T-helper 9 cell (primary cell): ENCODE results near the gene THOC3.
"Not testable (repeated sequence)": the region's sequence is repeated elsewhere in the genome, so short reads cannot be mapped to it uniquely, and the experiment has no call there.

Experiments
- DNase-seq: peaks from one replicate; pipeline ENCODE4 v3.0.0-alpha.2; 2020

Gene THOC3

DNA sequence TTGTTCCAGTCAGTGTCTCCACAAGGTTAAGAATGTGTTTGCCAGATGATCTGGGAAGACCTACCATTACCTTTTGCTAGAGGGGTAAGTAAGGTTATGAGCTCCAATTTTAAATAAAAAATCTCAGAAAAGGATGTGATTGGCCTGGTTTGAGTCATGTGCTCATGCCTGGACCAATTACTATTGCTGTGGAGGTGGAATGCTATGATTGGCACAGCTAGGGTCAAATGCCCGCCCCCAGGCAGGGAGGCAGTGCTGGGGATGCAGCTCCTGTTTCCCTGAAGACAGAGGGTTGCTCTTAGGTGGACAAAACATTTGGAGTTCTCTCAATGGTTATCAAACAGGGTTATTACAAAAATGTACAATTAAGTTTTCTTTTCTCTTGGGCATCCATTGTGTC lies 29.6 kb downstream of the THOC3 start:
- not testable (repeated sequence) for DNase-seq

DNA sequence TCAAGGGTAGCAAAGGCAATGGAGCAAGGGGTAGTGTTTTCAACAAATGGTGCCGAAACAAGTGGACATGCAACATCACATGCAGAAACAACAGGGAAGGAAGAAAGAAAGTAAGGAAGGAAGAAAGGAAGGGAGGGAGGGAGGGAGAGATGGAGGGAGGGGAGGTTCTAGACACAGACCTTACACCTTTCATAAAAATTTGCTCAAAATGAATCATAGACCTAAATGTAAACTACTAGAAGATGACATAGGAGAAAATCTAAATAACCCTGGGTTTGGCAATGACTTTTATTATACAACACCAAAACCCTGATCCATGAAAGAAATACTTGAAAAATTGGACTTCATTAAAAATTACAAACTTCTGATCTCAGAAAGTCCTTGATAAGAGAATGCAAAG lies 39.4 kb downstream of the THOC3 start:
- DNase-seq, result not testable (repeated sequence)

DNA sequence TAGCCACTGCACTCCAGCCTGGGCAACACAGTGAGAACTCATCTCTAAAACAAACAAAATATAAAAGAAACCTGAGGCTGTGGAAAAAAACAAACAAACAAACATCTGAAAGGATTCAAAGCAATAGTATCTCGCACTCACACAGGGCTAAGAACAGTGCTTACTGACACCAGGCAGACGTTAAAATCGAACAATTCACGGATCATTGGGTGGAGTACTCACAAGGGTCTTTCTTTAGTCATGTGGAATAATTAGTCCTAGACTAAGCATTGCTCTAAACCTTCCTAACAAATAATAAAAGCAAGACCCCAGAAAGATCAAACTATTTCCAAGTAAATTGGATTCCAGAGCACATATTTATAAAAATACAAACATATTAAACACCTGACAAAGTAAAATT lies 43.0 kb downstream of the THOC3 start:
- not testable (repeated sequence) for DNase-seq

DNA sequence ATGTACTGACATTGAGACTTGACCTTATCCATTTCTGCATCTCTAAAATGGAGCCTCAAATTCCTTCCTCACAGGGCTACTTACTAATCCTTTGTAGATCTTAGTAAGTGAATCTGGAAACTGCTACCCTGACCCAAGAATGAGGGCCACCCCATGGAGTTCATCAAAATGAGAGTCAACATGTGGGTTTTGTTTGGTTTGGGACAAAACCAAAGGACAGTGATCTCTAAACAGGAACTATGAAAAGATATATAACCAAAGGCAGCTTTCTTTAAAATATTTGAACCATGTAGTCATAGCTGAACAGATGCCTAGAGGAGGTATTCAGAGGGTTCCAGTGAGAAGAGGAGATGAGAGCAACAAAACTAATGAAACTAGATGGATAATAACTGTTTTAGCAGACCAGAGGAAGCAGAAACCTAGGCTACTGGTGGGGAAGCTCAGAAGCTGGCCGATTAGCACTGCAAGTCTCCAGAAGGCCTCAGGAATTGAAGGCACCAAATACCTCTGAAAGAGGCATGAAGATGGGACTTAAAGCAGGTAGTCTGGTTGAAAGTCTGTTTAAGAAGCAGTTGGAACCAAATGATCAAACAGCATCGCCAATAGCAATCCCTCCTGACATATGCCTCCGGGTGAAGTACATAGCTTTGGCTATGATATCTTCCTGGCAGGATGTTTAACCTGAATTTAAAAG lies 45.8 kb downstream of the THOC3 start:
- no peak for DNase-seq

DNA sequence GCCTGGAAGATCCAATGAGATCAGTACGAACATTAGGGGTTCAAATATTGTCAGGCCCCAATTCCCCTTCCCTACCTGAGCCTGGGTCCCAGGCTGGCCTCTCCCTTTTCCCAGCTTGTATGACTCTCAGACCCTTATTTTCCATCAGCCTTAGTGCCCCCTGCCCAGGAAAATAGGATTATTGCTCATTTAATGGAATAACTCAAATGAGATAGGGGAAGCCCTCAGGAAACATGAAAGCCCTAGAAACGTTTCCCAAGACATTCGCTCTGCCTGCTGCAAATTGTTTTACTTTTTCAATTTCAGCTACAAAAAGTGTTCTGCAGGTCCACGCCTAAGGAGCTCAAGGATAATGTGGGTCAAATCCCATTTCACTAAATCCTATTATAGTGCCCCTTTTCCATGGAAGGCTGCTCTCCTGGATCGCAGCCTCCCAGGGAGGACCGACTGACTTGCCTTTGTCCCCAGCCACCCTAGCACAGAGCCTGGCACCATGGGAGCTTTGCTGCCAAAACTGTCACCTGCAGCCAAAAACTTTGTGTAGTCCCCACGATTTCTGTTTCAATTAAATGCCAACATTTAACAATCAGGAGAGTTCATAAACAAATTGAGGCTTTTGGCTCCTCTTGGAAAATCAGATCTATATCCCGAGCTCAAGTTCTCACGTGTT lies 46.9 kb downstream of the THOC3 start:
- no peak for DNase-seq

DNA sequence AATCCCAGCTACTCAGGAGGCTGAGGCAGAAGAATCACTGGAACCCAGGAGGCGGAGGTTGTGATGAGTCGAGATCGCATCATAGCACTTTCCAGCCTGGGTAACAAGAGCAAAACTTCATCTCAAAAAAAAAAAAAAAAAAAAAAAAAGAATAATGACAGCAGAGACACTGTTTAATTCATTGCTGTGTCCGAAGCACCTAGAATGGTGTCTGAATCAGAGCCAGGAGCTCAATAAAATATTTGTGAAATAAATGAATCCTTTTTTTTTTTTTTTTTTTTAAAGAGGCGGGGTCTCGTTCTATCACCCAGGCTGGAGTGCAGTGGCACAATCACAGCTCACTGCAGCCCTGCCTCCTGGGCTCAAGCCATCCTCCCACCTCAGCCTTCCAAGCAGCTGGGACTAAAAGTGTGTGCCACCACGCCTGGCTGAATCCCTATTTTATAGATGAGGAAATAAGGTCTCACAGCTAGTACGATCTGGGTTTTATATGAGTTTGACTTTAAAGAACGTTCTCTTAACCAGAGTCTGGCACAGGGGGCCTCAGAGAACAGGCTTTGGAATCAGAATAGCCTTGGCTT lies 47.8 kb downstream of the THOC3 start:
- DNase-seq, result no peak

DNA sequence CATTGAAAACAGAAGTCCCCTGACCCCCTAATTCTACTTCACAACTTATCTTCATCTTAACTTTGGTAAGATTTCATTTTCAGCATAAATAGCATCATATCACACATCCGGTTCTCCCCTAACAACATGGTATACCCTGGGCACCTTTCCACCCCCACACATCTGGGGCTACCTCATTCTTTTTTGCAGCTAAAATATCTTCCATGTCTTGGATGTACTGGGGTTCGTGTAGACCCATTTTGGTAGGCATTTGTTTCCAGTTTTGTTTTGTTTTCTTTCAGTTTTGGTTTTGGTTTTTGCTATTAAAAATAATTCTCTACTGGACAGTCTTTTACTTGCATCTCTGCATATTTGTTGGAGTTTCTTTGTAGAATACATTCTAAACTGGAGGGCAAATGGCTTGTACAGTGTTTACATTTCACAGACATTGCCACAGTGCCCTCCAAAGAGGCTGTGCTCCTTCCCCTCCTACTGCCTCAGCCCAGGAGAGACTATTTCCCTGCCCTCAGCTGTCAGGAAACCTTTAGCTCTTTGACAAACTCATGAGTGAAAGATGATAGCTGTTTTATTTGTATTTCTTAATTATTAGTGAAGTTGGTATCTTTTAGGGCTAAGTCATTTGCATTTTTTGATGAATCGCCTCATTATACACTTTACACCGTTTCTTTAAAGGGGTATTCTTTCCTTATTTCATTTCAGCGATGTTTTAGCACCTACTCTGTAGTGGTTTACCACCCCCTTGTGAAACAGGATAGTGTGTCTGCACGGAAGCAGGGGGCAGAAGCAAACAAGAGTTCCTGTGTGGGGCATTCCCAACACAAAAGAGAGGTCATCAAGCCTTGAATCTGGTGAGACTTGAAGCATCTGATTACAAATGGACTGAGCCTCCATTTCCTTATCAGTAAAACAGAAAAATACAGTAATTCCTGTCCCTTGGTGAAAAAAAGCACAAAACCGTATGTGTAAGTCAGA lies 52.8 kb downstream of the THOC3 start:
- DNase-seq, result not testable (repeated sequence)

DNA sequence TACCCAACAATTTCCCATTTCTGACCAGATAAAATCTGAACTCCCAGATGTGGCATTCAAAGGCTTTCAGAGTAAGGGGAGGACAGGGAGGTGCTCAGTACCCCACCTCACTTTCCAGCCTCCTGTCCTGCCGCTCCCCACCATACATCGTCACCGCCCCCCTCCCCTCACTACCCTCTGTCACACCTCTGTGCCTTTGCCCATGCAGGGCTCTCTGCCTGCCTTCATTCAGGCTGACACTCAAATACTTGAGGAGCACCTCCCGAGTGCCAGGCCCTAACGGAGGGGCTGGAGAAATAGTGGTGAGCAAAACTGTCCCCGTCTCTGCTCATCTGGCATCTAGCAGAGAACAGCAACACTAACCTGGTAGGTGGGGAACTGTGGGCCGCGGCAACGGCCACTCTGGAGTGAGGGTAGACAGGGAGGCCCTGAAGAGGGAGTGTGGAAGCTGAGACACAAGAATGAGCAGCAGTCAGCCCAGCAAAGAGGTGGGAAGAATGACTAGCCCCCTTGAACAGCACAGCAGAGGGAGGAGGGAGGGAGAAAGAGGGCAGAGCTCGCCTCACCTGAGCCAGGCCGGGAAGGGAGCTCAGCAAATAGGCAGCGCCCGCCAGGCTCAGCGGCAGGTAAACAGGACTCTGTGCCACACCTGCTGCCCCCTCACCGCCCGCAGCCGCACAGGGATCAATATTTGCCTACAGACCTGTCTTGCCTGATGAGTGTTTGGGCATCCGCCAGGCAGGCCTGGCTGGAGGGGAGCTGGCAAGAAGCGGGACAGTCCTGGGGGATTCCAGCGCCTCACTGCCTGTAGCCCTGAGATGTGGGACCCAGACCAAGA lies 54.1 kb downstream of the THOC3 start:
- DNase-seq, result not testable (repeated sequence)

DNA sequence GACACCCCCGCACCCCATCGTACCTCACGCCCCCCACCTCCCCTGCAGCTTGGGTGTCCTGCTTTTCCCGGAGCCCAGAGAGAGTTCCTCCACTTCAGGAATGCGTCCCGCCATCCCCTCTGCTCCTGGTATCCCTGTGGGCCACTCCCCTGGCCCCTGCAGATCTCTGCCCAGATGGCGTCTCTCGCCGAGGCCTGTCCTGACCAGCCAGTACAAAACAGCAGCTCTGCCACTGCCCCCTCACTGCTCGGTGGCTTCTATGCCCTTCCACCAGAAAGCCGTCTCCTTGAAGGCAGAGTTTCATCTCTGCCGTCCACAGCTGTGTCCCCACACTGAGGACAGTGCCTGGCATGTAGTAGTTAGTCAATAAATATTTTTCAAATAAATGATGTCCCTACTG lies 58.0 kb downstream of the THOC3 start:
- DNase-seq, result not testable (repeated sequence)
